Stomach (tissue), 9 donors: ENCODE data around the gene CCDC69. TPM values are rescaled to one million over a fixed set of nuclear protein-coding genes. Genes with fewer than 3 reads are reported as not detected.

Source experiments
- DNase-seq, 2 donors: peaks; one replicate each; pipeline versions ENCODE4 v3.0.0 to v3.0.0-alpha.2; 2013 to 2019
- H3K27ac ChIP-seq, 5 donors: fragments of 200-600 bp in 4 of 5; sonication (generic) in 4 of 5; one replicate each; pipeline ENCODE4 v1.5.1; 2013 to 2019; ENCODE audit warnings: mild to moderate bottlenecking in 1 of 5, moderate library complexity in 1 of 5
- H3K27me3 ChIP-seq, 3 donors: fragments of 200-600 bp; sonication (generic); one replicate each; pipeline ENCODE4 v1.5.1; 2017 to 2019; ENCODE audit warnings: mixed run types in 1 of 3
- H3K36me3 ChIP-seq, 4 donors: fragments of 200-600 bp; sonication (generic); 1 replicate in 3 of 4; 2 replicates in 1 of 4; pipeline ENCODE4 v1.5.1; 2016 to 2019
- H3K4me1 ChIP-seq, 4 donors: fragments of 200-600 bp; sonication (generic); one replicate each; pipeline ENCODE4 v1.5.1; 2016 to 2019
- H3K4me3 ChIP-seq, 4 donors: fragments of 200-600 bp; sonication (generic) in 3 of 4; one replicate each; pipeline ENCODE4 v1.5.1; 2016 to 2019; ENCODE audit warnings: mild to moderate bottlenecking in 1 of 4
- H3K9me3 ChIP-seq, 4 donors: fragments of 200-600 bp; sonication (generic); one replicate each; pipeline ENCODE4 v1.5.1; 2016 to 2019
- EP300 ChIP-seq: sonication (generic); formaldehyde crosslinking; IDR thresholded peaks from one replicate; pipeline ENCODE4 v1.6.1; 2017; ENCODE audit warnings: antibody characterized with exemption
- POLR2A ChIP-seq, 4 donors: fragments of 450-650 bp; IDR thresholded peaks; one replicate each; pipeline ENCODE4 v1.6.1; 2016; ENCODE audit warnings: antibody characterized with exemption in 4 of 4, control low read depth in 2 of 4, mild to moderate bottlenecking in 1 of 4, moderate library complexity in 1 of 4
- POLR2AphosphoS5 ChIP-seq, 3 donors: sonication (generic); formaldehyde crosslinking; IDR thresholded peaks; one replicate each; pipeline ENCODE4 v1.6.1; 2016; ENCODE audit warnings: antibody characterized with exemption in 3 of 3
- WGBS, 5 donors: extraction: QIAGEN DNeasy Blood & Tissue Kit in 3 of 5; methylation state at CpG; one replicate each; pipeline versions ENCODE4 v1.1.5 to v1.1.7; 2013 to 2018; 5-methylcytosine and 5-hydroxymethylcytosine counted together
- intact Hi-C: fragments of 100-400 bp; cut with DNase I; formaldehyde crosslinking; loops from one replicate; pipeline ENCODE4 v1.15.1; 2023; ENCODE audit warnings: low total_unique reads
- polyA plus RNA-seq, 3 donors: library from polyadenylated mRNA; stranded (reverse); fragments of 200-250 nt; gene quantifications; one replicate each; pipeline ENCODE4 v1.2.3, GENCODE V29; 2013
- total RNA-seq, 5 donors: library from RNA; depleted of rRNA; stranded (reverse); fragments of >200 nt; gene quantifications; one replicate each; pipeline versions ENCODE4 v1.1.0 to v1.2.3, GENCODE V29; 2014 to 2016
- TF ChIP-seq, protein P1 (sequence below), 7 experiments: fragments of 450-650 bp in 4 of 7; fragments of 200-600 bp in 3 of 7; sonication (generic) in 3 of 7; IDR thresholded peaks; one replicate each; pipeline ENCODE4 v1.5.1; 2016 to 2019; ENCODE audit warnings: antibody characterized with exemption in 7 of 7, control low read depth in 2 of 7, mild to moderate bottlenecking in 1 of 7
- donor health status: healthy with polysubstance abuse.
- donor health status: Bipolar disorder and iron deficiency.
- donor health status: healthy.

The CCDC69 gene
- total and polyA plus RNA-seq, 8 donors, result 5.5 to 173 (median 31.0) TPM

DNA sequence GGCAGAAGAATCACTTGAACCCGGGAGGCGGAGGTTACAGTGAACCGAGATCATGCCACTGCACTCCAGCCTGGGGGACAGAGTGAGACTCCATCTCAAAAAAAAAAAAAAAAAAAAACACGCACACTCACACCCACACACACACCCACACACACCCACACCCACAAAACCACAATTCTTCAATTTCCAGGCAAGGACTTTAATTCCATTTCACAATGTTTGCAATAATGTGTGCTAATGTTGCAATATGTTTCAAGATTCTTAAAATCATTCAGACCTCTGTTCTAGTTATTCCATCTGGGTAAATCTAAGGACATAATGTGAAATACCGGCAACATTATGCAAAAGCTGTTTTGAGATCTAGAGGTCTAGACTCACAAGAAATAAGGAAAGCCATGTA, 28.3 kb downstream of the CCDC69 start:
- Histone ChIP-seq H3K27ac (peak overlapping the region in 1 of 5 donors; percentile 46), H3K4me1 (peaks cover 0 to 17% (median 0%) of the 10 kb centered on the region in 4 donors), H3K9me3 (peaks cover 0 to 8% (median 2%) of the 10 kb centered on the region in 4 donors), H3K36me3 (peaks cover 6 to 49% (median 32%) of the 10 kb centered on the region in 4 donors), H3K27me3 (no peaks in the 10 kb centered on the region), H3K4me3 (no peak overlapping the region)
- no peak for DNase-seq
- intact Hi-C loops, result no loop called here
- WGBS, 5 donors, result 77 to 94% (median 82%) methylated on average over 4 to 5 of the region's 5 CpGs
- peak in 1 of 3 donors; percentile 17 for TF ChIP-seq POLR2AphosphoS5 (IDR thresholded peaks at IDR 0.05)
- no peak for TF ChIP-seq POLR2A (IDR thresholded peaks at IDR 0.05)

- Histone ChIP-seq H3K4me1 (peaks cover 0 to 17% (median 0%) of the 10 kb centered on the region in 4 donors), H3K36me3 (peaks cover 4 to 46% (median 11%) of the 10 kb centered on the region in 4 donors), H3K27me3 (no peaks in the 10 kb centered on the region), H3K9me3 (peaks cover 0 to 8% (median 2%) of the 10 kb centered on the region in 4 donors), H3K27ac (no peak overlapping the region), H3K4me3 (no peak overlapping the region)
- no peak for DNase-seq
- TF ChIP-seq POLR2A (IDR thresholded peaks at IDR 0.05) (no peak), EP300 (no peak), POLR2AphosphoS5 (IDR thresholded peaks at IDR 0.05) (no peak)
- TF ChIP-seq, protein P1, sequence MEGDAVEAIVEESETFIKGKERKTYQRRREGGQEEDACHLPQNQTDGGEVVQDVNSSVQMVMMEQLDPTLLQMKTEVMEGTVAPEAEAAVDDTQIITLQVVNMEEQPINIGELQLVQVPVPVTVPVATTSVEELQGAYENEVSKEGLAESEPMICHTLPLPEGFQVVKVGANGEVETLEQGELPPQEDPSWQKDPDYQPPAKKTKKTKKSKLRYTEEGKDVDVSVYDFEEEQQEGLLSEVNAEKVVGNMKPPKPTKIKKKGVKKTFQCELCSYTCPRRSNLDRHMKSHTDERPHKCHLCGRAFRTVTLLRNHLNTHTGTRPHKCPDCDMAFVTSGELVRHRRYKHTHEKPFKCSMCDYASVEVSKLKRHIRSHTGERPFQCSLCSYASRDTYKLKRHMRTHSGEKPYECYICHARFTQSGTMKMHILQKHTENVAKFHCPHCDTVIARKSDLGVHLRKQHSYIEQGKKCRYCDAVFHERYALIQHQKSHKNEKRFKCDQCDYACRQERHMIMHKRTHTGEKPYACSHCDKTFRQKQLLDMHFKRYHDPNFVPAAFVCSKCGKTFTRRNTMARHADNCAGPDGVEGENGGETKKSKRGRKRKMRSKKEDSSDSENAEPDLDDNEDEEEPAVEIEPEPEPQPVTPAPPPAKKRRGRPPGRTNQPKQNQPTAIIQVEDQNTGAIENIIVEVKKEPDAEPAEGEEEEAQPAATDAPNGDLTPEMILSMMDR (IDR thresholded peaks at IDR 0.05), result no peak
- intact Hi-C loops, result no loop called here
Observed at GRCh38 chr5:151192626-151193025, 31.3 kb downstream of the CCDC69 start.

GRCh38 chr5:151191661-151192060, 32.2 kb downstream of the CCDC69 start:
- Histone ChIP-seq H3K9me3 (peaks cover 0 to 8% (median 2%) of the 10 kb centered on the region in 4 donors), H3K27me3 (no peaks in the 10 kb centered on the region), H3K4me3 (no peak overlapping the region), H3K4me1 (peaks cover 0 to 13% (median 0%) of the 10 kb centered on the region in 4 donors), H3K27ac (no peak overlapping the region), H3K36me3 (peaks cover 4 to 44% (median 14%) of the 10 kb centered on the region in 4 donors)
- no peak for TF ChIP-seq EP300
- no peak for TF ChIP-seq POLR2A (IDR thresholded peaks at IDR 0.05)
- no peak for TF ChIP-seq POLR2AphosphoS5 (IDR thresholded peaks at IDR 0.05)
- TF ChIP-seq, protein P1 (IDR thresholded peaks at IDR 0.05), result no peak
- intact Hi-C loops, result no loop called here
- 92 to 97% (median 94%) methylated on average over 1 of the region's 1 CpG for WGBS, 5 donors
- no peak for DNase-seq

- H3K4me3 ChIP-seq, result no peak overlapping the region
- no peaks in the 10 kb centered on the region for H3K27me3 ChIP-seq
- no peak overlapping the region for H3K27ac ChIP-seq
- 77 to 88% (median 82%) methylated on average over 2 of the region's 2 CpGs for WGBS, 5 donors
- intact Hi-C loops, result no loop called here
- TF ChIP-seq EP300 (no peak), POLR2A (IDR thresholded peaks at IDR 0.05) (no peak), POLR2AphosphoS5 (IDR thresholded peaks at IDR 0.05) (no peak)
- TF ChIP-seq, protein P1 (IDR thresholded peaks at IDR 0.05), result no peak
- no peak for DNase-seq
- peaks cover 0 to 8% (median 2%) of the 10 kb centered on the region in 4 donors for H3K9me3 ChIP-seq
- no peaks in the 10 kb centered on the region for H3K4me1 ChIP-seq
- peaks cover 4 to 62% (median 32%) of the 10 kb centered on the region in 4 donors for H3K36me3 ChIP-seq
Observed at GRCh38 chr5:151189151-151189550, 34.7 kb downstream of the CCDC69 start.

DNA sequence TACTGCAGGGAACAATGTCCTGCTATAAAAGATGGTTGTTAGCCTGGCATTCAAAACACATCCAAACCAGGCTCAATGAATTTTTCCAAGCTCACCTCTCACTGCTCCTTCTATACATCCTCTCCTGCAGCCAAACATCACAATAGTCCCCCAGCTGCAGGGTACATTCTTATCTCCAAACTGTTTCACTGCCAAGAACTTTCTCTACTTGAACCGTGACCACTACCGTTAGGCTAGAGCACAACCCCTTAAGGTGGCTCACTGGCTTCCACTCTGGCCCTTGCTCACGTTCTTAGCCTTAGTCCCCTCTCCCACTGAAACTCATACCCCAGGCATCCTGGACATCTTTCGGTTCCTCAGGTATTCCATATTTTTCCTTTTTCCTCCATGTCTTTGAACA, 37.4 kb downstream of the CCDC69 start:
- no peak for TF ChIP-seq POLR2A (IDR thresholded peaks at IDR 0.05)
- TF ChIP-seq EP300, result no peak
- TF ChIP-seq POLR2AphosphoS5 (IDR thresholded peaks at IDR 0.05), result no peak
- TF ChIP-seq, protein P1 (IDR thresholded peaks at IDR 0.05), result no peak
- Histone ChIP-seq H3K4me1 (no peaks in the 10 kb centered on the region), H3K27ac (no peak overlapping the region), H3K9me3 (no peaks in the 10 kb centered on the region), H3K4me3 (no peak overlapping the region), H3K27me3 (no peaks in the 10 kb centered on the region), H3K36me3 (peaks cover 4 to 74% (median 56%) of the 10 kb centered on the region in 4 donors)
- intact Hi-C loops, result no loop called here
- no peak for DNase-seq
- WGBS, 5 donors, result 67 to 81% (median 75%) methylated on average over 4 of the region's 4 CpGs
